HG03097 (cell line): ENCODE measurements around the gene NEK6.
A peak's percentile ranks its signal among the peaks of the same experiment; 100 is the strongest.

Experiments
- ATAC-seq: cut with Tn5 transposase; IDR thresholded peaks from one replicate; pipeline ENCODE4 v1.9.1; 2021; ENCODE audit not compliant: unreplicated experiment, low FRiP score

The NEK6 gene

GRCh38 chr9:124257844-124258606 is at the start of gene NEK6:
TSS of gene NEK6 (plus strand) at chr9:124257949. CDS start at chr9:124301965, 44,016 bp downstream.
- ATAC-seq, result no peak

GRCh38 chr9:124208571-124208970 is 49.2 kb upstream of the NEK6 start:
- no peak for ATAC-seq

GRCh38 chr9:124209279-124209678 is 48.5 kb upstream of the NEK6 start:
- no peak for ATAC-seq

GRCh38 chr9:124209774-124210173 is 48.0 kb upstream of the NEK6 start:
- ATAC-seq, result no peak

- peak; percentile 47 for ATAC-seq
These were observed 47.1 kb upstream of the NEK6 start for GRCh38 chr9:124210697-124211096.

- ATAC-seq, result no peak
These were observed 45.2 kb upstream of the NEK6 start for GRCh38 chr9:124212381-124213050.

- no peak for ATAC-seq
These were observed 44.4 kb upstream of the NEK6 start for GRCh38 chr9:124213396-124213795.

- ATAC-seq, result no peak
These were observed 43.6 kb upstream of the NEK6 start for GRCh38 chr9:124214116-124214515.

GRCh38 chr9:124214596-124215367 is 43.0 kb upstream of the NEK6 start:
- no peak for ATAC-seq

GRCh38 chr9:124215368-124215910 is 42.3 kb upstream of the NEK6 start:
- ATAC-seq, result no peak

- no peak for ATAC-seq
These were observed 41.8 kb upstream of the NEK6 start for GRCh38 chr9:124215956-124216355.

- peak; percentile 31 for ATAC-seq
These were observed 41.1 kb upstream of the NEK6 start for GRCh38 chr9:124216474-124217176.

- ATAC-seq, result peak; percentile 26
These were observed 39.8 kb upstream of the NEK6 start for GRCh38 chr9:124217836-124218437.

GRCh38 chr9:124218438-124218982 is 39.2 kb upstream of the NEK6 start:
- ATAC-seq, result peak; percentile 36

GRCh38 chr9:124218987-124219461 is 38.7 kb upstream of the NEK6 start:
- ATAC-seq, result peak; percentile 6

- ATAC-seq, result no peak
These were observed 36.8 kb upstream of the NEK6 start for GRCh38 chr9:124220946-124221451.

- ATAC-seq, result no peak
These were observed 36.1 kb upstream of the NEK6 start for GRCh38 chr9:124221676-124222075.

GRCh38 chr9:124222109-124222508 is 35.6 kb upstream of the NEK6 start:
- no peak for ATAC-seq

GRCh38 chr9:124222918-124223720 is 34.6 kb upstream of the NEK6 start:
- no peak for ATAC-seq
